H9 (cell line): ENCODE data around the gene DAD1. TPM values are rescaled to one million over a fixed set of nuclear protein-coding genes. Genes with fewer than 3 reads are reported as not detected.

Experiments
- DNase-seq: peaks from one replicate; pipeline ENCODE4 v3.0.0-alpha.2; 2017
- H2AFZ ChIP-seq: one replicate; pipeline ENCODE4 v1.6.1; 2013; ENCODE audit warnings: mild to moderate bottlenecking, low read length, control low read depth, moderate library complexity
- H2AK5ac ChIP-seq: 2 replicates; pipeline ENCODE4 v1.6.1; 2013; ENCODE audit warnings: low read length, control low read depth, mixed read lengths; ENCODE audit not compliant: insufficient read length
- H2BK120ac ChIP-seq: one replicate; pipeline ENCODE4 v1.6.1; 2013; ENCODE audit warnings: low read depth, mild to moderate bottlenecking, low read length, control low read depth, inconsistent platforms; ENCODE audit not compliant: poor library complexity, severe bottlenecking
- H2BK12ac ChIP-seq: 2 replicates; pipeline ENCODE4 v1.6.1; 2013; ENCODE audit warnings: low read length, control low read depth, mixed read lengths, low read depth; ENCODE audit not compliant: insufficient read length
- H2BK15ac ChIP-seq: 2 replicates; pipeline ENCODE4 v1.6.1; 2013; ENCODE audit warnings: low read depth, low read length, control low read depth
- H2BK20ac ChIP-seq: one replicate; pipeline ENCODE4 v1.6.1; 2013; ENCODE audit warnings: low read depth, mild to moderate bottlenecking, low read length, control low read depth, inconsistent platforms; ENCODE audit not compliant: poor library complexity, severe bottlenecking
- H2BK5ac ChIP-seq: 2 replicates; pipeline ENCODE4 v1.6.1; 2013; ENCODE audit warnings: low read length, control low read depth, mixed read lengths; ENCODE audit not compliant: insufficient read length
- H3K14ac ChIP-seq: 2 replicates; pipeline ENCODE4 v1.6.1; 2013; ENCODE audit warnings: low read length, control low read depth; ENCODE audit not compliant: insufficient read depth
- H3K18ac ChIP-seq: 2 replicates; pipeline ENCODE4 v1.6.1; 2013; ENCODE audit warnings: low read depth, mild to moderate bottlenecking, mixed read lengths, low read length, control low read depth; ENCODE audit not compliant: insufficient read length
- H3K23ac ChIP-seq: 2 replicates; pipeline ENCODE4 v1.6.1; 2013; ENCODE audit warnings: low read length, control low read depth, mixed read lengths, low read depth; ENCODE audit not compliant: insufficient read length
- H3K23me2 ChIP-seq: 2 replicates; pipeline ENCODE4 v1.6.1; 2013; ENCODE audit warnings: low read depth, mild to moderate bottlenecking, mixed read lengths, low read length, control low read depth; ENCODE audit not compliant: insufficient read length, poor library complexity, severe bottlenecking
- H3K27ac ChIP-seq: 2 replicates; pipeline ENCODE4 v1.5.1; 2013; ENCODE audit warnings: low read length, control low read depth, mixed read lengths, low read depth; ENCODE audit not compliant: insufficient read length
- H3K27me3 ChIP-seq: 2 replicates; pipeline ENCODE4 v1.6.1; 2013; ENCODE audit warnings: low read length, control low read depth, inconsistent platforms; ENCODE audit not compliant: insufficient read depth
- H3K4ac ChIP-seq: 2 replicates; pipeline ENCODE4 v1.6.1; 2013; ENCODE audit warnings: low read depth, mild to moderate bottlenecking, control low read depth, inconsistent platforms, low read length, moderate library complexity
- H3K4me1 ChIP-seq: 2 replicates; pipeline ENCODE4 v1.6.1; 2013; ENCODE audit warnings: low read length, control low read depth, inconsistent platforms; ENCODE audit not compliant: insufficient read depth
- H3K4me2 ChIP-seq: 2 replicates; pipeline ENCODE4 v1.6.1; 2013; ENCODE audit warnings: low read length, control low read depth, mixed read lengths; ENCODE audit not compliant: insufficient read length, insufficient read depth
- H3K56ac ChIP-seq: 2 replicates; pipeline ENCODE4 v1.6.1; 2013; ENCODE audit warnings: low read depth, mild to moderate bottlenecking, mixed read lengths, low read length, control low read depth; ENCODE audit not compliant: insufficient read length
- H3K79me1 ChIP-seq: 2 replicates; pipeline ENCODE4 v1.6.1; 2013; ENCODE audit warnings: low read depth, mild to moderate bottlenecking, moderate library complexity, low read length, control low read depth, inconsistent platforms; ENCODE audit not compliant: insufficient read depth, poor library complexity, severe bottlenecking
- H3K79me2 ChIP-seq: 2 replicates; pipeline ENCODE4 v1.6.1; 2013; ENCODE audit warnings: low read length, control low read depth, inconsistent platforms; ENCODE audit not compliant: insufficient read depth
- H3K9ac ChIP-seq: 2 replicates; pipeline ENCODE4 v1.6.1; 2013; ENCODE audit warnings: low read length, control low read depth, mixed read lengths; ENCODE audit not compliant: insufficient read length; ENCODE audit errors: extremely low read depth
- H3K9me3 ChIP-seq: one replicate; pipeline ENCODE4 v1.6.1; 2013; ENCODE audit warnings: low read depth, low read length, inconsistent platforms; ENCODE audit not compliant: control insufficient read depth
- H3T11ph ChIP-seq: one replicate; pipeline ENCODE4 v1.6.1; 2013; ENCODE audit warnings: mild to moderate bottlenecking, low read length, control low read depth, inconsistent platforms
- H4K20me1 ChIP-seq: one replicate; pipeline ENCODE4 v1.6.1; 2013; ENCODE audit not compliant: control insufficient read depth, insufficient read length, insufficient read depth
- H4K5ac ChIP-seq: 2 replicates; pipeline ENCODE4 v1.6.1; 2013; ENCODE audit warnings: low read depth, mild to moderate bottlenecking, mixed read lengths, low read length, control low read depth; ENCODE audit not compliant: insufficient read length
- H4K8ac ChIP-seq: replicated peaks from 2 replicates; pipeline ENCODE4 v1.6.1; 2013; ENCODE audit warnings: low read length, control low read depth, mixed read lengths, low read depth; ENCODE audit not compliant: insufficient read length
- H4K91ac ChIP-seq: 2 replicates; pipeline ENCODE4 v1.6.1; 2013; ENCODE audit warnings: low read depth, mild to moderate bottlenecking, moderate library complexity, mixed read lengths, low read length, control low read depth; ENCODE audit not compliant: insufficient read length
- H3K27ac Mint-ChIP-seq, 3 experiments: 2 replicates in 2 of 3; 3 replicates in 1 of 3; pipeline ENCODE4 v1.8.0; 2020 to 2021; ENCODE audit warnings: mixed read lengths in 3 of 3, mild to moderate bottlenecking in 1 of 3, moderate library complexity in 1 of 3
- H3K27me3 Mint-ChIP-seq: 2 replicates; pipeline ENCODE4 v1.8.0; 2021; ENCODE audit warnings: low read depth, mild to moderate bottlenecking, moderate library complexity, mixed read lengths
- H3K36me3 Mint-ChIP-seq, 3 experiments: 2 replicates in 2 of 3; 3 replicates in 1 of 3; pipeline ENCODE4 v1.8.0; 2020 to 2021; ENCODE audit warnings: low read depth in 3 of 3, mixed read lengths in 3 of 3; ENCODE audit not compliant: insufficient read depth in 1 of 3
- H3K4me1 Mint-ChIP-seq, 2 experiments: 2 replicates each; pipeline ENCODE4 v1.8.0; 2020; ENCODE audit warnings: mixed read lengths in 2 of 2
- H3K4me3 Mint-ChIP-seq, 2 experiments: 2 replicates in 1 of 2; 3 replicates in 1 of 2; pipeline ENCODE4 v1.8.0; 2020 to 2021; ENCODE audit warnings: mild to moderate bottlenecking in 2 of 2, mixed read lengths in 2 of 2, moderate library complexity in 1 of 2
- H3K9me3 Mint-ChIP-seq, 2 experiments: 2 replicates in 1 of 2; 3 replicates in 1 of 2; pipeline ENCODE4 v1.8.0; 2020; ENCODE audit warnings: mild to moderate bottlenecking in 2 of 2, mixed read lengths in 2 of 2, moderate library complexity in 1 of 2
- CTCF ChIP-seq: fragments of 200-600 bp; sonication (generic); conservative IDR thresholded peaks from 3 replicates; pipeline ENCODE4 v1.8.0; 2021; ENCODE audit warnings: antibody characterized with exemption, mild to moderate bottlenecking
- WGBS: extraction: QIAGEN DNeasy Blood & Tissue Kit; methylation state at CpG from one replicate; pipeline ENCODE4 v1.1.7; 2013; ENCODE audit warnings: missing lambda C conversion rate, low lambda C conversion rate, mixed read lengths; ENCODE audit not compliant: insufficient read length; ENCODE audit errors: extremely low coverage; 5-methylcytosine and 5-hydroxymethylcytosine counted together
- total RNA-seq: library from RNA; stranded (reverse); gene quantifications from 2 replicates; pipeline ENCODE4 v1.2.1, GENCODE V29; 2021

The DAD1 gene
- total RNA-seq, 1 experiment from 2014 or later: 127 TPM

GRCh38 chr14:22559041-22559440 lies 30.0 kb downstream of the DAD1 start:
- no peak overlapping the region for H2BK15ac ChIP-seq
- H2AFZ ChIP-seq: no peak overlapping the region

More at GRCh38 chr14:22559041-22559440, 30.0 kb downstream of the DAD1 start:
- Histone ChIP-seq H3K23me2 (no peaks in the 10 kb centered on the region), H2BK120ac (no peak overlapping the region), H2BK12ac (no peak overlapping the region), H3K9me3 (no peaks in the 10 kb centered on the region), H4K20me1 (no peaks in the 10 kb centered on the region), H4K5ac (no peak overlapping the region), H3K4me2 (no peak overlapping the region), H3K56ac (no peak overlapping the region), H2AK5ac (no peak overlapping the region), H3T11ph (no peak overlapping the region), H3K9ac (no peak overlapping the region), H3K18ac (no peak overlapping the region), H4K91ac (no peak overlapping the region), H2BK20ac (no peak overlapping the region), H3K79me2 (no peaks in the 10 kb centered on the region), H3K27ac (no peak overlapping the region), H3K27me3 (no peaks in the 10 kb centered on the region), H3K4me1 (no peaks in the 10 kb centered on the region), H3K79me1 (no peaks in the 10 kb centered on the region), H3K14ac (no peak overlapping the region), H4K8ac (no peak overlapping the region), H2BK5ac (no peak overlapping the region), H3K23ac (no peak overlapping the region), H3K4ac (no peak overlapping the region)
- DNase-seq: no peak
- WGBS: no CpG with 5 or more reads among the region's 1 CpG
- Mint-ChIP-seq H3K4me1 (peaks cover 39 to 41% of the 10 kb centered on the region in 2 experiments), H3K4me3 (no peak overlapping the region), H3K27me3 (no peaks in the 10 kb centered on the region; the same call in 1 of the 2 replicates), H3K36me3 (peaks cover under 1 to 4% (median 2%) of the 10 kb centered on the region in 3 experiments; a peak in 5 of 7 replicates), H3K27ac (peak overlapping the region in 1 of 3 experiments; percentile 68; a peak in 2 of 7 replicates), H3K9me3 (no peaks in the 10 kb centered on the region; a peak in 2 of 5 replicates)
- TF ChIP-seq CTCF: no peak
